ENCODE data around the gene EIF2S1. TPM values are rescaled to one million over a fixed set of nuclear protein-coding genes. Genes with fewer than 3 reads are reported as not detected.

Gene EIF2S1
- total RNA-seq, 1 donor from 2014 or later = 128 TPM

- no peak for FAIRE-seq
- no peak for DNase-seq (ENCODE audit: low spot score in 2 of 2)
Observed at GRCh38 chr14:67429510-67430205, 69.5 kb downstream of the EIF2S1 start.

GRCh38 chr14:67432050-67432564 lies 72.0 kb downstream of the EIF2S1 start:
- DNase-seq (ENCODE audit: low spot score in 2 of 2) (no peak), FAIRE-seq (no peak)

- no peak for DNase-seq (ENCODE audit: low spot score in 2 of 2)
- no peak for FAIRE-seq
Observed at GRCh38 chr14:67435603-67436002, 75.5 kb downstream of the EIF2S1 start.

Small RNA genes lying within 50 kb of the gene (small RNA-seq; reads per million reads assigned to genes)
- gene RF00019 = not detected

Other genes starting within 250 kb of the EIF2S1 start
- gene GARIN2, start 170.9 kb upstream of the EIF2S1 start, total RNA-seq = 1.2 TPM
- gene PALS1, start 118.9 kb upstream of the EIF2S1 start, total RNA-seq = 17.9 TPM
- 159 TPM for gene ATP6V1D, start 524 bp upstream of the EIF2S1 start, total RNA-seq
- gene PLEK2, start 51.8 kb downstream of the EIF2S1 start, total RNA-seq = 0.41 TPM
- gene TMEM229B, start 128.4 kb downstream of the EIF2S1 start, total RNA-seq = 22.4 TPM
- gene PLEKHH1, start 173.0 kb downstream of the EIF2S1 start, total RNA-seq = 7.3 TPM
- 29.8 TPM for gene PIGH, start 239.9 kb downstream of the EIF2S1 start, total RNA-seq